HG02610 (cell line): ENCODE results near the gene DCBLD2.

Experiments
- ATAC-seq: cut with Tn5 transposase; IDR thresholded peaks from one replicate; pipeline ENCODE4 v1.9.1; 2021; ENCODE audit warnings: mild to moderate bottlenecking, moderate library complexity; ENCODE audit not compliant: unreplicated experiment

DCBLD2 gene

DNA sequence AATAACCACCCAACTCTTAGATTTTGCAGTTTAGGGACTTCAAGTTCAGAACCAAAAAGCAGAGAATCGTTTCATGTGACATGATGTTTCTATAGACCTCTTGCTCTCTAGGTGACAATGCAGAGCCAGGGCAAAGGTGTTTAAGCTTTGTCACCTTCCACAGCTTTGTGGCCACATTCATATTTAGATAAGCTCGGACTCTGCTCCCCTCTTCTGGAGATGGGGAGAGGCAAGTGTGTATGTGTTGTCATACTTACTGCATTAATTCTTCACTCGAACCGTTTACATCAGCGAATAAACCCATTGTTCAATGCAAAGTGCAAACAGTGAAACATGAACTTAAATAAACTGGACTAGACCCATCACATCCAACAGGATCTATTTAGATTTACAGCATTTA, 105.2 kb downstream of the DCBLD2 start:
- ATAC-seq = no peak

- ATAC-seq = no peak
Measured at GRCh38 chr3:98793971-98794370, 107.5 kb downstream of the DCBLD2 start.

- no peak for ATAC-seq
Measured at GRCh38 chr3:98791341-98792325, 109.9 kb downstream of the DCBLD2 start.

DNA sequence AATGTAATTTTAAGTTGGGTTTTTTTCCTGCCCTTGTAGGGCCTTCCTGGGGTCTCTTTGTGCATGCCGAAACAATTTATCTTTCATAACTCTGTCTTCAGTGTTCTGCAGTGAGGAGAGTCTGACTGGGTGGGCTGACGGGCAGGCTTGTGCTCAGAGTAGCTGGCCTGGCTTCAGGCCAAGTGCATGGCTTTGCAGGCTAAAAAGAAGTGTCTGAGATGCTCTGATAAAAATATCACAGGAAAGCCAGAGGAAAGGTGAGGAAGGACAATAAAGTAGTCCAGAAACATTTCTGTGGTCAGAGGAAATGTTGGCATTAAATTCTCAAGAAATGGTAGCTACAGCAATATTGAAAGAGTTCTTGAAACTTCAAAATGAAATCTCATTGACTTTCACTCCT, 112.8 kb downstream of the DCBLD2 start:
- ATAC-seq = no peak

DNA sequence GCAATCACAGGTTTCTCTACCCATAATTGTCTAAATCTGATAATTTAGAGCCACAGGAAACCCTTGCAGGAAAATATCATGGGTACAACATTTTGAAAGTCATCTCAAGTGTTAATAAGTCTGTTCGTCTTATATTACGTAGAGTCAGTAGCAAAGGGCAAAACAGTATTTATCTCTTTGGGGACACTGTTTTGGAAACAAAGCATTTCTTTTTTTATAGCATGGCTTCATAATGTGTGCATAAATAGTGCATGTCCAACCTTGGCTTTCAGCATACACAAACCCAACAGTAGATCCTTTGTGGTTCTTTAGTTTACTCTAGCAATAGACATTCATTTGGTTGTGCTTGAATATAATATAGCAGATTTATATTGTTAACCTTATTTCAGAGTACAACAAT, 114.3 kb downstream of the DCBLD2 start:
- no peak for ATAC-seq

DNA sequence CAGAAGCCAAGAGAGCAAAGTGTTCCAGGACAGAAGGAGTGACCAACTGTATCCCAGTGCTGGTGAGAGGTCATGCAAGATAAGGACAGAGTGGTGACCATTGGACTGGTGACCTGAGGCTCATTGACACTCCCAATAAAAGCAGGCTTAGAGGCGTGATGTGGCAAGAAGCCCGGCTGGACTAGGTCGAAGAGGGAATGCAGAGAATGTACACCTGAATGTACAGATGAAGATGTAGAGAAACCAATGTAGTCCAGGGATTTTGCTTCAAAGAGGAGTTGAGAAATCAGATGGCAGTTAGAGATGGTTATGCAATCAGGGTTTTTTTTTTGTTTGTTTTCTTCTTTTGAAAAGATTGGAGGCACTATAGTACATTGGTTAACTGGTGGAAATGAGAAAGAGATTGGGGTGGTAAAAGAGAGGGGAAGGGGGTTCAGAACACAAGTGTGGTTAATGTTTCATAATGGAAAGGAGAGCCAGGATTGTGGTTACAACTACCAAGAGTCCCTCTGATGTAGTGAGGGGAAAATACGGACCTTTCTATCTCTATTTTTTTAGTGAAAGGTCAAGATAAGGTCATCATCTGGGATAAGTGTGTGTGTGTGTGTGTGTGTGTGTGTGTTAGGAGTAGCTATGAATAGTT, 115.0 kb downstream of the DCBLD2 start:
- ATAC-seq = no peak

DNA sequence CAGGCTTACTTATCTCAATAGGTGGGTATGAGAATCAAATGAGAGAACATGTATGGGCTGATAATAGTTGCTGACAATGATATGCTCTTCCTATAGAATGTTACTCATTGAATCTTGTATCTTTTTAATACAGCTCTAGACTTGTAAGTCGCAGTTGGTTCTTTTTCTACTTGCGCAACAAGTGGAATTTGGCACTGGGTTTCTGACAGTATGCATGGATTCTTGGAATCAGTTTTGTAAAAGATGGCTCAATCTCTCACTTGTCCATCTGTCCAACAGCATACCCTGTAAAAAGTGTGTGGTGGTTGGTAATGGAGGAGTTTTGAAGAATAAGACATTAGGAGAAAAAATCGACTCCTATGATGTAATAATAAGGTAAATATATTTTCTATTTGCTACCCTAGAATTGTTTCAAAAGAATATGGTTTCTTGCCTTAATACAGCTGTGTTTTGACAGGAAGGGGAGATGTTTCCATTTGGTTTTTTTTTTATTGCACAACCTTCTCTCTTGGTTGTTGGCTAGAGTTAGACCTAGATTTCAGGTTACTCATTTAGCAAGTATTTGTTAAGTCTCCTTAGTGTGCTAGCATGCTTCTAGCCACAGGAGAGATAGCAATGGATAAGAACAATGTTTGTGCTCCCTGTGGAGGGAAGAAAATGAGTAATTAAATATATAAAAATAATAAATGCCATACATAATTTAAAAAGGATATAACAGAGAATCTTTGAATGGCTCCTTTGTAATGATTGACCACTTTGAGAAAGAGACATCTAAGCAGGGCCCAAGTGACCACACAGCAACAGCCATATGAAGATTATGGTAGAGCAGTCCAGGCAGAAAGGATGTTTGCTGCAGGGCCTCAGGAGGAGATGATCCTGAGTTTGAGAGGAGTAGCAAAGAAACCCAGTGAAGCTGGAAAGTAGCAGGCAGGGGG, 116.6 kb downstream of the DCBLD2 start:
- no peak for ATAC-seq

DNA sequence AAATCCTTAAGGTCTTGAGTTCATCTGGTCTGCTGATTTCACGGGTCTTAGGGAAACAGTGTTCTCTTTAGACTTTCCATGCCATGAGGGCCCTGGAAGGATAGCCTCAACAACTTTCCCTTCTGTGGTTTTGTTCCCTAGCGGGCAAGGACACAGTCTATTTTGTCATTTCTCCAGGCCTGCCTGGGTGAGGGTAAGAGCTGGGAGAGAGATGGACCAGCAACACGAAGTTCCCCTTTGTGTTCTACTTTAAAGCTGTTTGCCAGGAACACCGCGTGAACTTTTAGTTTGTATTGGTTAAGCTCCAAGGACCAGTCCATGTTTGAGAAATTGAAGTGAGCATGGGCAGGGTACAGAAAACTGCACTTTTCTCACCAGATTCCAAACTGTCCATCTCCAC, 117.5 kb downstream of the DCBLD2 start:
- ATAC-seq = no peak

GRCh38 chr3:98782824-98783500, 118.5 kb downstream of the DCBLD2 start:
- ATAC-seq = peak; percentile 50

DNA sequence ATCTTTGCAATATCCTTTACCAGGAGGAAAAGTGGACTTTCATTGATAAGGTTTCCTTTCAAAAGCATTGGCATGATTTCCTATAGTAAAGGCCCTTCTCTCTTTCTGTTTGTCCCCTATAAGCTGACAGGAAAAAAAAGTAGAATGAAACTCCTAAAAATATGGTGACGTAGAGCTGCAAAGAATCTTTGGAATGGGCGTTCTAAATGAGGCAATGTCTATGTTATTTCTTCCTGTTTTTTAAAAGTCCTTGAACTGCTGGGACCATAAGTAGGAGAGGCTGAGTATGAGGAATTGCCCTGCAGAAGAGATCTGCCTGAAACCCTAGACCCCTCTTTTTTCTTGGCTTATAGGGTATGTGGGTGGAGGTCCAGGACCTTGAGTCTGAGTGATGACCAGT, 121.2 kb downstream of the DCBLD2 start:
- no peak for ATAC-seq

DNA sequence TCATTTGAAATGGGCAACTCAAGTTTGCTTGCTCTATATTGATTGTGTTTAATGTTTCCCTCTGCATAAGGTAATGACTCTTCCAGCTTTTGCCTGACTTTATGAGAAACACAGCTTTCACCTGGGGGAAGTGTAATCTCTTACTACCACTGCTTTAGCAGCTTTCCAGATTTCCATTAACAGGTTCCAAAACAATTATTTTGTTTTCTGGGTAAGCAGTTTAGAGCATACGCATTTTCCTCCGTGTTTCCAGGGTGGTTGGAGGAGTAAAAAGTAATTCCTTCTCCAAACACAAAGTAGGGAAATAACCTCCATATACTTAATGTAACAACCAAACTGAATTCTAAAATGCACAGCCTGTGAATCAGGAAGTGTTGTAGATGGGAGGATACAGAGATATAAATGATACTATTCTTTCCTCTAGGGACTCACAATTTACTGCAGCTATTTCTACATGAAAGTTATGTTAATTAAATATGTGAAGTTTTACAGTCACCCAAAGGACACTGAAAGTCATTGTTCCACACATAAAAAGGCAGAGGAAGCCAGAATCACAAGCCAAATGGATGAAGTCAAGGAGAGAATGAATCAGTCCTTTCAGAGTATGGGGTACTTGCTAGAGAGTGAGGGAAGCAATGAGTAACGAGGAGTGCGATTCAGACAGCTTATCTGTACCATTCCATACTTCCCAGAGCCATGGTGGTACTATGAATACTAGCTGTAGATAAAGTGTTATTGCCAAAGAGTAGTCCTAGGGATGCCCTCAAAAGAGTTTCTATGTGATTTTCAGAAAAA, 121.8 kb downstream of the DCBLD2 start:
- ATAC-seq = no peak

DNA sequence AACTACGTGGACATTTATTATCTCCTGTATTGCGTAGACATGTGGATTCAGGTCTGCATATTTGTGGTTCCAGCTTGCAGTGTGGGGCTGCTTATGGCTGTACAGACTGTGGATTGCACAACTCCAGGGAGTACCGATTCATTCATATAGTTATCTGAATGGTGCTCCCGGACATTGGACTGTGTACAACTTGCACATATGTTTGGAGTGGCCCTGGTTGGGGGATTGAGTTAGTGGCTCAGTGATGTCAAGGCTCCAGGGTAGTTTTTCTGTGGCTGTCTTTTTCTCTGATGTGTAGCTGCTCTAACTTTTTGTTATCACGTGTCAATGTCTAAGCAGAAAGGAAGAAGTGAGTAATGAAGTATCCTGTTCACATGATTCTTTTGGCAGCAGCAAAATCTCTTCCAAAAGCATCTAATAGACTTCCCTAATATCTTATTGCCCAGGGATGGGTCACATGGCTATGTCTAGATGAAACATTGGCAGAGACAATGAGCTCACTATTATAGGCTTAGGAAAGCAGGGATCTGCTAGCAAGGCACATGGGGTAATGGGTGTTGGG, 122.6 kb downstream of the DCBLD2 start:
- ATAC-seq = peak; percentile 47

- peak; percentile 29 for ATAC-seq
Measured at GRCh38 chr3:98778383-98778782, 123.1 kb downstream of the DCBLD2 start.

GRCh38 chr3:98777801-98778220, 123.7 kb downstream of the DCBLD2 start:
- ATAC-seq = no peak

- no peak for ATAC-seq
Measured at GRCh38 chr3:98777286-98777685, 124.2 kb downstream of the DCBLD2 start.

DNA sequence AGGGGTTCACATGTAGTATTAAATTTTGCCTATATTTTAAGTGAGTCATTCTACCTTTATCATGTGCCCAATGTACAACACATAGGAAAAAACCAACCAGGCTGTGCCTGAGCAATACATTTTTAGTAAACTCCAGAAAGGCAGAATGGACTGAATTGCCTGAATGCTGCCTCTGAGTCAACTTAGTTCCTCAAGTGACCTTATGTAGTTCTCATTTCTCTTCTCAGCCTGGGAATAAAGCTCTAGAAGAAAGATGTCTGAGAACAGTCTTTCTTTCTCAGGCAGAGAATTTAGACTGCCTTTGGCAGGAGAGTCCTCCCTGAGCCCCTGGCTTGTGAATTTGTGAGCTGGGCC, 125.4 kb downstream of the DCBLD2 start:
- no peak for ATAC-seq

- no peak for ATAC-seq
Measured at GRCh38 chr3:98775459-98776139, 125.9 kb downstream of the DCBLD2 start.

- ATAC-seq = no peak
Measured at GRCh38 chr3:98772022-98772421, 129.5 kb downstream of the DCBLD2 start.
